ENCODE measurements around the gene PIK3R3.

DNA sequence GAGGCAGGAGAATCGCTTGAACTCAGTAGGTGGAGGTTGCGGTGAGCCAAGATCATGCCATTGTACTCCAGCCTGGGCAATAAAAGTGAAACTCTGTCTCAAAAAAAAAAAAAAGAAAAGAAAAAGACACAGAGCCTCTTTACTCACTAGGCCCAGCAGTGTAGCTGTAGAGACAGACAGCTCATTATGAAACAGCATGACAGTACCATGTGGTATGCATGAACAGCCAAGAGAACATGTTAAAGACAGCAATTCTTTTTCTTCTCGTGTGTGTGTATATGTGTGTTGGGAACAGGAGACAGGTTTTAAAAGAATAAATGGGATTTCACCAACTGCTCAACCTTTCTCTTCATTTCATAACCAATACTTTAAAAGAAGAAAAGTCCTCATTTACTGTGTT lies 118.8 kb downstream of the PIK3R3 start:
- TF ChIP-seq, protein P1, sequence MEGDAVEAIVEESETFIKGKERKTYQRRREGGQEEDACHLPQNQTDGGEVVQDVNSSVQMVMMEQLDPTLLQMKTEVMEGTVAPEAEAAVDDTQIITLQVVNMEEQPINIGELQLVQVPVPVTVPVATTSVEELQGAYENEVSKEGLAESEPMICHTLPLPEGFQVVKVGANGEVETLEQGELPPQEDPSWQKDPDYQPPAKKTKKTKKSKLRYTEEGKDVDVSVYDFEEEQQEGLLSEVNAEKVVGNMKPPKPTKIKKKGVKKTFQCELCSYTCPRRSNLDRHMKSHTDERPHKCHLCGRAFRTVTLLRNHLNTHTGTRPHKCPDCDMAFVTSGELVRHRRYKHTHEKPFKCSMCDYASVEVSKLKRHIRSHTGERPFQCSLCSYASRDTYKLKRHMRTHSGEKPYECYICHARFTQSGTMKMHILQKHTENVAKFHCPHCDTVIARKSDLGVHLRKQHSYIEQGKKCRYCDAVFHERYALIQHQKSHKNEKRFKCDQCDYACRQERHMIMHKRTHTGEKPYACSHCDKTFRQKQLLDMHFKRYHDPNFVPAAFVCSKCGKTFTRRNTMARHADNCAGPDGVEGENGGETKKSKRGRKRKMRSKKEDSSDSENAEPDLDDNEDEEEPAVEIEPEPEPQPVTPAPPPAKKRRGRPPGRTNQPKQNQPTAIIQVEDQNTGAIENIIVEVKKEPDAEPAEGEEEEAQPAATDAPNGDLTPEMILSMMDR (IDR thresholded peaks at IDR 0.05): no peak
- TF ChIP-seq POLR2A (IDR thresholded peaks at IDR 0.05): no peak
